Mucosa of rectum (tissue), 2 donors: ENCODE measurements around the gene CCDC9.
A peak's percentile ranks its signal among the peaks of the same experiment; 100 is the strongest.
"Not testable (repeated sequence)": the region's sequence is repeated elsewhere in the genome, so short reads cannot be mapped to it uniquely, and the experiment has no call there.

Source experiments
- H3K27ac ChIP-seq, 2 donors: one replicate each; pipeline ENCODE4 v1.7.0; 2013; ENCODE audit warnings: inconsistent platforms in 2 of 2, low read depth in 2 of 2, low read length in 2 of 2
- H3K27me3 ChIP-seq, 2 donors: one replicate each; pipeline ENCODE4 v1.7.0; 2013; ENCODE audit warnings: low read length in 2 of 2; ENCODE audit not compliant: control insufficient read depth in 2 of 2, insufficient read depth in 2 of 2
- H3K36me3 ChIP-seq, 2 donors: one replicate each; pipeline ENCODE4 v1.7.0; 2013; ENCODE audit warnings: low read length in 2 of 2; ENCODE audit not compliant: control insufficient read depth in 2 of 2, insufficient read depth in 2 of 2
- H3K4me1 ChIP-seq, 2 donors: one replicate each; pipeline ENCODE4 v1.7.0; 2013; ENCODE audit warnings: low read length in 2 of 2, mild to moderate bottlenecking in 1 of 2; ENCODE audit not compliant: control insufficient read depth in 2 of 2, insufficient read depth in 2 of 2
- H3K4me3 ChIP-seq, 2 donors: one replicate each; pipeline ENCODE4 v1.7.0; 2013; ENCODE audit warnings: low read length in 2 of 2
- H3K9ac ChIP-seq, 2 donors: one replicate each; pipeline ENCODE4 v1.7.0; 2013; ENCODE audit warnings: low read length in 2 of 2, low read depth in 1 of 2, mild to moderate bottlenecking in 1 of 2
- H3K9me3 ChIP-seq, 2 donors: one replicate each; pipeline ENCODE4 v1.7.0; 2013; ENCODE audit warnings: low read length in 2 of 2; ENCODE audit not compliant: control insufficient read depth in 2 of 2
- donor health status: healthy.
- donor health status: Normal muscosa, but diverticular disease.

CCDC9 gene

DNA sequence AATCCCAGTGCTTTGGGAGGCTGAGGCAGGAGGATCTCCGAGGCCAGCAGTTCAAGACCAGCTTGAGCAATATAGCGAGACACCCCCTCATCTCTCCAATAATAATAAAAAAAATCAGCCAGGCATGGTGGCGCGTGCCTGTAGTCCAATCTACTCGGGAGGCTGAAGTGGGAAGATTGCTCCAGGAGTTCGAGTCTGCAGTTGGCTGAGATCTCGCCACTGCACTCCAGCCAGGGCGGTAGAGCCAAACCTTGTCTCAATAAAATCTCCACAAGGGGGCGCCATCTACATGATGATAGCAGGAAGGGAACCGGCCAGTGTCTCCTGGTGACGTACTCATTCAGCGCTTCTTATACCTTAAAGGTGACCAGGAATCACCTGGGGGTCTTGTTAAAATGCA is 39.7 kb downstream of the CCDC9 start:
- no peaks in the 10 kb centered on the region for H3K9me3 ChIP-seq
- no peaks in the 10 kb centered on the region for H3K36me3 ChIP-seq
- no peaks in the 10 kb centered on the region for H3K4me1 ChIP-seq
- no peak overlapping the region for H3K9ac ChIP-seq
- no peaks in the 10 kb centered on the region for H3K27me3 ChIP-seq
- H3K4me3 ChIP-seq, result no peak overlapping the region
- H3K27ac ChIP-seq, result no peak overlapping the region

DNA sequence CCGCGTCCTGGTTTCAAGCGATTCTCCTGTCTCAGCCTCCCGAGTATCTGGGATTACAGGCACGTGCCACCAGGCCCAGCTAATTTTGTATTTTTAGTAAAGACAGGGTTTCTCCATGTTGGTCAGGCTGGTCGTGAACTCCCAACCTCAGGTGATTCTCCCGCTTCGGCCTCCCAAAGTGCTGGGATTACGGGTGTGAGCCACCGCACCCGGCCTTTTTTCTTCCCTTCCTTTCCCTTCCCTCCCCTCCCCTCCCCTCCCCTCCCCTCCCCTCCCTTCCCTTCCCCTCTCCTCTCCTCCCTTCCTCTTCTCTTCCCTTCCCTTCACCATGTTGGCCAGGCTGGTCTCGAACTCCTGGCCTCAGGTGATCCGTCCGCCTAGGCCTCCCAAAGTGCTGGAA is 44.5 kb downstream of the CCDC9 start:
- not testable (repeated sequence) for H3K27ac ChIP-seq, H3K9me3 ChIP-seq, H3K9ac ChIP-seq, H3K4me3 ChIP-seq, H3K36me3 ChIP-seq, H3K4me1 ChIP-seq, H3K27me3 ChIP-seq

DNA sequence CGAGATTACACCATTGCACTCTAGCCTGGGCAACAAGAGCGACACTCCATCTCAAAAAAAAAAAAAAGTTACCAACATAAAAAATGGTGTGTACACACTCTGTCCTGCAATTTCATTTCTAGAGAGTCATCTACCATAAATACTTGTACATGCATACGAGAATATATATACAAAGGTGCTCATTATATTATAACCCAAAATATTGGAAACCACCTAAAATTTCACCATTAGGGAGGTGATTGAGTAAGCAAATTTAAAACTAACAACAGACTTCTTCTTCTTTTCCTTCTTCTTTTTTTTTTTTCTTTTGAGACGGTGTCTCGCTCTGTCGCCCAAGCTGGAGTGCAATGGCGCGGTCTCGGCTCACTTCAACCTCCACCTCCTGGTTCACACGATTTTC is 45.9 kb downstream of the CCDC9 start:
- Histone ChIP-seq H3K27me3 (no peaks in the 10 kb centered on the region), H3K4me1 (no peaks in the 10 kb centered on the region), H3K9ac (no peak overlapping the region), H3K36me3 (no peaks in the 10 kb centered on the region), H3K4me3 (no peak overlapping the region), H3K9me3 (no peaks in the 10 kb centered on the region), H3K27ac (no peak overlapping the region)

- H3K36me3 ChIP-seq, result no peaks in the 10 kb centered on the region
- no peaks in the 10 kb centered on the region for H3K27me3 ChIP-seq
- no peaks in the 10 kb centered on the region for H3K4me1 ChIP-seq
- H3K9me3 ChIP-seq, result no peaks in the 10 kb centered on the region
- no peak overlapping the region for H3K27ac ChIP-seq
- H3K4me3 ChIP-seq, result no peak overlapping the region
- H3K9ac ChIP-seq, result no peak overlapping the region
Measured at GRCh38 chr19:47303966-47304365, 47.6 kb downstream of the CCDC9 start.

DNA sequence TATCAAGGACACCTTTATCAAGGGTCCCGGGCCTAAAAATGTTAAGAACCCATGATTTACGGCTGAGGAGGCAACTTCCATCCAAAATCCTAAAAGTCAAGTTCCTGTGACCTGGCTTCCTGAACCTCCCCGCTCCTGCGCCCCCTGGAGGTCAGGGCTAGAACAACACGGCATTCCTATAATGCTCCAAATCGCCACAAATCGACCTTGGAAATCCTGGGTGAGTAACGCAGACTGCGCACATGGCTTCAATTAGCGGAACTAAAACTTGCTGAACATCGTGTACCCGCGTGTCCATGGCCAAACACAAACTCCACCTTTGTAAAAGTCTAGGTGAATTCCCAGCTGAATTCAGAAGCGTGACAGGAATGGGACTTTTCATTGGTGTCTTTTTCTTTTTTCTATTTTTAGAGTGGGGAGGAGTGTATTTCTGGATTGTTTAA is 49.0 kb downstream of the CCDC9 start:
- H3K4me3 ChIP-seq, result no peak overlapping the region
- H3K36me3 ChIP-seq, result no peaks in the 10 kb centered on the region
- no peaks in the 10 kb centered on the region for H3K4me1 ChIP-seq
- H3K9ac ChIP-seq, result no peak overlapping the region
- H3K27me3 ChIP-seq, result no peaks in the 10 kb centered on the region
- H3K27ac ChIP-seq, result no peak overlapping the region
- H3K9me3 ChIP-seq, result no peaks in the 10 kb centered on the region

DNA sequence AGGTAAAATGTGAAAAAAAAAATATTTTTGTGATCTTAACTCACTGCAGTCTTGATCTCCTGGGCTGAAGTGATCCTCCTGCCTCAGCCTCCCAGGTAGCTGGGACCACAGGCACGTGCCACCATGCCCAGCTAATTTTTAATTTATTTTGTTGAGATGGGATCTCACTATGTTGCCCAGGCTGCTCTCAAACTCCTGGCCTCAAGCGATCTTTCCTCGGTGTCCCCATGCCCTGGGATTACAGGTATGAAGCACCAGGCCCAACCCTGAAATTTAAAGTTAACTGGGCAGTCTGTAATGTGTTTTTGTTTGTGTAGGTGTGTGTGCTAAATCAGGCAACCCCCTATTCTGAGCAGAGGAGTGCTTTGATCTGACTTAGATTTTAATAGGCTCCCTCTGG is 50.0 kb downstream of the CCDC9 start:
- Histone ChIP-seq H3K9me3 (no peaks in the 10 kb centered on the region), H3K4me3 (no peak overlapping the region), H3K27me3 (peaks cover 0 to 2% of the 10 kb centered on the region in 2 donors), H3K9ac (no peak overlapping the region), H3K36me3 (no peaks in the 10 kb centered on the region), H3K4me1 (no peaks in the 10 kb centered on the region), H3K27ac (no peak overlapping the region)

GRCh38 chr19:47309038-47309437 is 52.7 kb downstream of the CCDC9 start:
- Histone ChIP-seq H3K9ac (no peak overlapping the region), H3K27me3 (peaks cover 0 to 2% of the 10 kb centered on the region in 2 donors), H3K4me3 (no peak overlapping the region), H3K4me1 (no peaks in the 10 kb centered on the region), H3K36me3 (no peaks in the 10 kb centered on the region), H3K27ac (no peak overlapping the region), H3K9me3 (no peaks in the 10 kb centered on the region)

DNA sequence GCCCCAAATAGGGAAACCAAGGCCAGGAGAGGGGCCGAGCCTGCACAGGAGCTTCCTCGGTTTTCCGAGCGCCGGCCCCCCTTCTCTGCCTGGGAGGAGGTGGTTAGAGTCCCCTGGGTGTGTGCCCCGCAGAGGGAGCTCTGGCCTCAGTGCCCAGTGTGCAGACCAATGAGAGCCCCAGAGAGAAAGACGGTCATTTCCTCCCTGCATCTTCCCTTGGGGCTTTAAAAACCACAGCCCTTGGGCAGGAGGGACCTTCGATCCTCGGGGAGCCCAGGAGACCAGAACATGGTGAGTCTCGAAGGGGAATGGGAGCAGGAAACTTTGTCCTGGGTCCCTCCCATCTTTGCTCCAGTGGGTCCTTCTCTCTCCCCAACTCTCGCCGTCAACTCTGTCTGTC is 53.3 kb downstream of the CCDC9 start, which contains the start of gene C5AR1:
TSS of gene C5AR1 (plus strand) at position 254 of the 400 bp plus-strand sequence. CDS start at position 289, 35 bp downstream.
- H3K9me3 ChIP-seq, result no peaks in the 10 kb centered on the region
- H3K36me3 ChIP-seq, result no peaks in the 10 kb centered on the region
- no peak within 1 kb of the TSS for H3K9ac ChIP-seq
- no peak within 1 kb of the TSS for H3K27ac ChIP-seq
- H3K4me1 ChIP-seq, result no peaks in the 10 kb centered on the region
- peak within 1 kb of the TSS in 1 of 2 donors; percentile 28 for H3K4me3 ChIP-seq
- H3K27me3 ChIP-seq, result peaks cover 0 to 2% of the 10 kb centered on the region in 2 donors

- no peaks in the 10 kb centered on the region for H3K36me3 ChIP-seq
- H3K4me1 ChIP-seq, result no peaks in the 10 kb centered on the region
- H3K27me3 ChIP-seq, result peaks cover 0 to 2% of the 10 kb centered on the region in 2 donors
- H3K4me3 ChIP-seq, result no peak overlapping the region
- H3K27ac ChIP-seq, result no peak overlapping the region
- no peaks in the 10 kb centered on the region for H3K9me3 ChIP-seq
- H3K9ac ChIP-seq, result no peak overlapping the region
Measured at GRCh38 chr19:47310323-47310722, 54.0 kb downstream of the CCDC9 start.

DNA sequence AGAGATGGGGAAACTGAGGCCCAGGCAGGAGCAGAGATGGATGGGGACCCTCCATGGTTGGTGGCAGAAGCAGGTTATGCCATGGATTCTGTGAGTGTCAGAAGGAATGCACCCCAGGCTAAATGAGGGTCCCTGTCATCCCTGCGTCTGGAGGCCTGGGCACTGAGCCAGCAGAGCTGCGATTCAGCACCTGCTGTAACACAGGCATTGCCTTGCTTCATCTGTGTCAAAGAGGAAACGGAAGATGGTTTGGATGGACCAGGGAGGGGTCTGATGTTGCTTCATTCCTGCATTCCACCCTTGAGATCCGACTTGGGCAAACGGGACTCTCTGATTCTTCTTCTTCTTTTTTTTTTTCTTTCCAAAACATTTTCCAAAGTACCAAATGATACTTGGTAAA is 54.5 kb downstream of the CCDC9 start:
- no peaks in the 10 kb centered on the region for H3K36me3 ChIP-seq
- peaks cover 0 to 2% of the 10 kb centered on the region in 2 donors for H3K27me3 ChIP-seq
- no peak overlapping the region for H3K4me3 ChIP-seq
- H3K9me3 ChIP-seq, result no peaks in the 10 kb centered on the region
- H3K4me1 ChIP-seq, result no peaks in the 10 kb centered on the region
- no peak overlapping the region for H3K27ac ChIP-seq
- H3K9ac ChIP-seq, result no peak overlapping the region
